ENCODE measurements around the gene RBM44.
"Not testable (repeated sequence)": the region's sequence is repeated elsewhere in the genome, so short reads cannot be mapped to it uniquely, and the experiment has no call there.

Gene RBM44

DNA sequence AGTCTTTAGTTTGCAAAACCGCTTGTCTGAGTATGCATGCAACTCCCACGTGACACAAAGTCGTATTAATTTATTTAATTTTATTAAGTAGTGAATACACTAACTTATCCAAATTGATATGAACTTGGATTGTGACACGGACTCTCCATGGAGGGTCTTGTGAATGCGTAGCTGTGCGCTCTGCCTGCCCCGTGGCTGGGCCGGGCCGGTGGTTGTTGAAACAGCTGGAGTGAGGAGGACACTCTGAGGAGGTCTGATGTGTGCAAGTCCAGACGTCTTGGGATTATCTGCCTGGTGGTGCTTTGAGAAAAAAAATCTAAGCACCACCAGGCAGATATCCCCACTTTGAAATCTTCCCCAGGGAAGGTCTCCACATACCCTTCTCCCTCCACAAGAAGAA lies 41.0 kb upstream of the RBM44 start:
- TF ChIP-seq, protein P1, sequence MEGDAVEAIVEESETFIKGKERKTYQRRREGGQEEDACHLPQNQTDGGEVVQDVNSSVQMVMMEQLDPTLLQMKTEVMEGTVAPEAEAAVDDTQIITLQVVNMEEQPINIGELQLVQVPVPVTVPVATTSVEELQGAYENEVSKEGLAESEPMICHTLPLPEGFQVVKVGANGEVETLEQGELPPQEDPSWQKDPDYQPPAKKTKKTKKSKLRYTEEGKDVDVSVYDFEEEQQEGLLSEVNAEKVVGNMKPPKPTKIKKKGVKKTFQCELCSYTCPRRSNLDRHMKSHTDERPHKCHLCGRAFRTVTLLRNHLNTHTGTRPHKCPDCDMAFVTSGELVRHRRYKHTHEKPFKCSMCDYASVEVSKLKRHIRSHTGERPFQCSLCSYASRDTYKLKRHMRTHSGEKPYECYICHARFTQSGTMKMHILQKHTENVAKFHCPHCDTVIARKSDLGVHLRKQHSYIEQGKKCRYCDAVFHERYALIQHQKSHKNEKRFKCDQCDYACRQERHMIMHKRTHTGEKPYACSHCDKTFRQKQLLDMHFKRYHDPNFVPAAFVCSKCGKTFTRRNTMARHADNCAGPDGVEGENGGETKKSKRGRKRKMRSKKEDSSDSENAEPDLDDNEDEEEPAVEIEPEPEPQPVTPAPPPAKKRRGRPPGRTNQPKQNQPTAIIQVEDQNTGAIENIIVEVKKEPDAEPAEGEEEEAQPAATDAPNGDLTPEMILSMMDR (conservative IDR thresholded peaks at IDR 0.05; ENCODE audit: low read length) = no peak
- no peak overlapping the region for H3K4me3 ChIP-seq (ENCODE audit: low read length)
- no peak for DNase-seq (ENCODE audit: low read depth)

DNA sequence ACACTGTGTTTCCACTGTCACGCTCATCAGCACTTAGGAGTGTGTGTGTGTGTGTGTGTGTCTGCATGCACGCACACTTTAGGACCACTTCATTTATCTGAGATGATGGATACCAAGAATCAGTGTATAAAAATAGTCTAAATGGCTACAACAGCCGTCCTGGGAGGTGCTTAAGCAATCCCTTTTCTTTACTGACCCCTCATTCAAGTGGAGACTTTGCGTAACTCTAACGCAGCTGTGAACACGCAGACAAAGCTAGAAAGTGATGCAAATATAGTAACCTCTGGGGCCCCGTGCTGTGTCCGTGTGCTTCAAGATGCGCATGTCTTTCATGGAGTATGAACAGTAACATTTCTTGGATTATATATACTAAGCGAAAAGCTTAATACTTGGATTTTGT lies 40.4 kb upstream of the RBM44 start:
- no peak overlapping the region for H3K4me3 ChIP-seq (ENCODE audit: low read length)
- TF ChIP-seq, protein P1 (conservative IDR thresholded peaks at IDR 0.05; ENCODE audit: low read length) = no peak
- no peak for DNase-seq (ENCODE audit: low read depth)

DNA sequence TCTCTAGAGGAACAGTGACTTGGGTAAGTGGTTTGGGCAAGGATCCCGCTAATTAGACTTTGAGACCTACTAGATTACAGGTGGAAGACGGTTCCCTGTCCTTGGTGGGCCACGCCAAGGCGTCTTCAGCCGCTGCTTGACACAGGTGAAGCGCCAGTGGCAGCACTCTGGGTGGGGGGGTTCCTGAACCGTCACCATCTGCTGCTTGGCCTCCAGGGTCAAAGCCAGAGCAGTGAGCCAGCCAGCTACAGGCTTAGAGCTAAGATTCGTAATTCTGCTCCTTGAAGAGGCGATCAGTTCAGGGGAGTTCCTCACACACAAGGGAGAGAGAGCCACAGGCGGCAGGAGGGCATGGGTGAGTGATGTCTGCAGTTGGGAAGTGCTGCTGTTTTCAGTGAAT lies 39.4 kb upstream of the RBM44 start:
- DNase-seq (ENCODE audit: low read depth) = no peak
- TF ChIP-seq, protein P1 (conservative IDR thresholded peaks at IDR 0.05; ENCODE audit: low read length) = no peak

DNA sequence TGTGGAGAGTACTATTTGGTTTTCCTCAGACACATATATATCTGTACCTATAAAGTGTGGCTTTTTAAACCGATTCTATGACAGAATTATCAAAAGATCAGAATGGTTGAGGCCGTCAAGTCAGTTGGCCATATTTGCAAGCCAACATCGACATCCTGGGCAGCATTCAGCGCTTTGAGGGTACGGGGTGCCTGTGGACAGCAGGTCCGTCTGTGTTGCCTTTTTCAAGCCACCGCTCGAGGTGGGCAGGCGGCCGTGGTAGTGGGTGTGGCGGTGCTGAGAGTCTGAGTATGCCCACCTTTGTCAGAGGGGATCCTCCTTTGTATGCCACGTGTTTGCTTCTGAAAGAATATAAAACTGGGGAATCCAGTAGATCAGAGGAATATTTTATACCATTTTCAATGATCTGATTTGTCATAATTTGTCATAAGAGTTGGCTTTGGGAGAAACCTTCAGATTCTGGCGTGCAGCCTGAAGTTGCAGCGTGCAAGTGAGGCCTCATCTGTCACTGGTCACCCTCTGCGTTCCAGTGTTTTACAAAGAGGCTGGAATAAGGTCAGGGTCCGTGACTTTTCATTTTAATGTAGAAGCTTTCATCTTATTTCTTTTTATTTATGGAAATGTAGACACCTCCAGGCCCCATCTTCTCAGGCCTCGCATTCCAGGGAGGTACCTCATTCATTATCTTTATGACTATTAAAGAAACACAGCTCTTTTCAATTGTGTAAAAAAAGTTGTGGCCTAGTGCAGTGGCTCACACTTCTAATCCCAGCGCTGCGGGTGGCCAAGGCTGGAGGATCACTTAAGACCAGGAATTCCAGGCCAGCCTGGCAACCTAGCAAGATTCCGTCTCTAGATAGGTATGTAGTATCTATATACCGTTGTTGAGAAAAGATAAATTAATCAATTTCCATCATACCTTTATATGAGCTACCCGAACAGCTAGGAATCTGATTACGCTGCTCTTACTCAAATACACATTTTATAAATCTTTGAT lies 37.8 kb upstream of the RBM44 start:
- DNase-seq (ENCODE audit: low read depth) = no peak
- TF ChIP-seq, protein P1 (conservative IDR thresholded peaks at IDR 0.05; ENCODE audit: low read length) = no peak
- no peak overlapping the region for H3K4me3 ChIP-seq (ENCODE audit: low read length)

More for the DNA sequence above, 39.4 kb upstream of the RBM44 start:
- no peak overlapping the region for H3K4me3 ChIP-seq (ENCODE audit: low read length)

DNA sequence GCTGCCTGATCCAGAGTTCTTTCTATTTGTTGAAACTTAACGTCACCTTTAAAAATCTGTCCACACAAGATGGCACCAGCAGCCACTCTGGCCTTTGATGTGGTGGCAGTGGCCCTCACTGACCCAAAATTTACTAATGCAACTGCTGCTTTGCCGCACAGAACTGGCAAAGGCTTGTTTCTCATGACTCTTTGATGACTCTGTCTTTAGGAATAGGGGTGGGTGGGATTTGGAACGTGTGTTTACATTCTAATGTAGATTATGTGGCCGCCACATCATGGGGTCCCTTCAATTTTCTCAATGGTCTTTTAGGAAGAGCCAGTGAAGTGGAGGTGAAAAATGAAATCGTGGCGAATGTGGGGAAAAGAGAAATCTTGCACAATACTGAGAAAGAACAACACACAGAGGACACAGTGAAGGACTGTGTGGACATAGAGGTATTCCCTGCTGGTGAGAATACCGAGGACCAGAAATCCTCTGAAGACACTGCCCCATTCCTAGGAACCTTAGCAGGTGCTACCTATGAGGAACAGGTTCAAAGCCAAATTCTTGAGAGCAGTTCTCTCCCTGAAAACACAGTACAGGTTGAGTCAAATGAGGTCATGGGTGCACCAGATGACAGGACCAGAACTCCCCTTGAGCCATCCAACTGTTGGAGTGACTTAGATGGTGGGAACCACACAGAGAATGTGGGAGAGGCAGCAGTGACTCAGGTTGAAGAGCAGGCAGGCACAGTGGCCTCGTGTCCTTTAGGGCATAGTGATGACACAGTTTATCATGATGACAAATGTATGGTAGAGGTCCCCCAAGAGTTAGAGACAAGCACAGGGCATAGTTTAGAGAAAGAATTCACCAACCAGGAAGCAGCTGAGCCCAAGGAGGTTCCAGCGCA lies 36.0 kb upstream of the RBM44 start:
- peak; percentile 73 for DNase-seq (ENCODE audit: low read depth)
- not testable (repeated sequence) for H3K4me3 ChIP-seq (ENCODE audit: low read length)

DNA sequence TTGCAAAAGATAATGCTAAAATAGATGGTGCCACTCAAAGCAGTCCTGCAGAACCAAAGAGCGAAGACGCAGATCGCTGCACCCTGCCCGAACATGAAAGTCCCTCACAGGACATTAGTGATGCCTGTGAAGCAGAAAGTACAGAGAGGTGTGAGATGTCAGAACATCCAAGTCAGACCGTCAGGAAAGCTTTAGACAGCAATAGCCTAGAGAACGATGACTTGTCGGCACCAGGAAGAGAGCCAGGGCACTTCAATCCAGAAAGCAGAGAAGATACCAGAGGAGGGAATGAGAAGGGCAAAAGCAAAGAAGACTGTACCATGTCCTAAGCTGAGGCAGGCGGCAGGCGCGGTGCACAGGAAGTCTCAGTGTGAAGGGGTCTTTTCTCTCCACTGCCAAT lies 34.8 kb upstream of the RBM44 start:
- DNase-seq (ENCODE audit: low read depth) = no peak
- TF ChIP-seq, protein P1 (conservative IDR thresholded peaks at IDR 0.05; ENCODE audit: low read length) = no peak
- no peak overlapping the region for H3K4me3 ChIP-seq (ENCODE audit: low read length)

DNA sequence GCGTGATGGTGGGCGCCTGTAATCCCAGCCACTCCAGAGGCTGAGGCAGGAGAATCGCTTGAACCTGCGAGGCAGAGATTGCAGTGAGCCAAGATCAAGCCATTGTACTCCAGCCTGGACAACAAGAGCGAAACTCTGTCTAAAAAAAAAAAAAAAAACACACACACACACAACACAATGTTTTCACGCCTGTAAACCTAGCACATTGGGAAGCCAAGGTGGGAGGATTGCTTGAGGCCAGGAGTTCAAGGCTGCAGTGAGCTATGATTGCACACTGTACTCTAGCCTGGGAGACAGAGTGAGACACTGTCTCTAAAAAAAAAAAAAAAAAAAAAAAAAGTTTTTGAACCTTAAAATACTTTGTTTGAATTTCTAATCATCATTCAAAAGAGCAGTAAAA lies 33.5 kb upstream of the RBM44 start:
- DNase-seq (ENCODE audit: low read depth); H3K4me3 ChIP-seq (ENCODE audit: low read length): not testable (repeated sequence)
